ENCODE measurements around the gene BUB1.
A peak's percentile ranks its signal among the peaks of the same experiment; 100 is the strongest.
"Not testable (repeated sequence)": the region's sequence is repeated elsewhere in the genome, so short reads cannot be mapped to it uniquely, and the experiment has no call there.

Gene BUB1

GRCh38 chr2:110653861-110654260, 24.0 kb downstream of the BUB1 start:
- no peak for DNase-seq

GRCh38 chr2:110650346-110650745, 27.5 kb downstream of the BUB1 start:
- DNase-seq, result no peak

- no peak for DNase-seq
Observed at GRCh38 chr2:110647777-110648176, 30.1 kb downstream of the BUB1 start.

DNA sequence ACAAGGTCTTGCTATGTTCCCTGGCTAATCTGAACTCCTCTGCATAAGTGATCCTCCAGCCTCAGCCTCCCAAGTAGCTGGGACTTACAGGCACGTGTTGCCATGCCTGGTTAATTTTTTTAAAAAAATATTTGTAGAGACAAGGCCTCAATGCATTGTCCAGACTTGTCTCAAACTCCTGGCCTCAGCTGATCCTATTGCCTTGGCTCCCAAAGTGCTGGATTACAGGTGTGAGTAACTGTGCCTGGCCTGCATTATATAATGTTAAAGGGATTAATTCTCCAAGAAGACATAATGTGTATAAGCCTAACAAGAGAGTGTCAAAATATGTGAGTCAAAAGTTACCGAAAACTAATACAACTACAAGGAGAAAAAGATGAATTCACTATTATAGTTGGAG, 32.2 kb downstream of the BUB1 start:
- DNase-seq, result no peak

- no peak for DNase-seq
Observed at GRCh38 chr2:110644357-110644756, 33.5 kb downstream of the BUB1 start.

DNA sequence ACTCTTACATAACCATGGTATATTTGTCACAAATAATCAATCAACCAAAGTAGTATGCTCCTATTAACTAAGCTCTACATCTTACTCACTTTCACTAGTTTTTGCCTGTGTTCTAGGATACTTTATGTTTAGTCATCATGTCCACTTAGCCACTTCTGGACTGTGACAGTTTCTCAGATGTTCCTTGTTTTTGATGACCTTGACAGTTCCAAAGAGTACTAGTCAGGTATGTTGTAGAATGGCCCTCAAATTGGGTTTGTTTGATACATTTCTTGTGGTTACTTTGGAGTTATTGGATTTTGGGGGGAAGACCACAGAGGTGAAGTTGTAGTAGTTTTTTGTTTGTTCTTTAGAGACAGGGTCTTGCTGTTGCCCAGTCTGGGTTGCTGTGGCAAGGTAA, 35.5 kb downstream of the BUB1 start:
- no peak for DNase-seq

DNA sequence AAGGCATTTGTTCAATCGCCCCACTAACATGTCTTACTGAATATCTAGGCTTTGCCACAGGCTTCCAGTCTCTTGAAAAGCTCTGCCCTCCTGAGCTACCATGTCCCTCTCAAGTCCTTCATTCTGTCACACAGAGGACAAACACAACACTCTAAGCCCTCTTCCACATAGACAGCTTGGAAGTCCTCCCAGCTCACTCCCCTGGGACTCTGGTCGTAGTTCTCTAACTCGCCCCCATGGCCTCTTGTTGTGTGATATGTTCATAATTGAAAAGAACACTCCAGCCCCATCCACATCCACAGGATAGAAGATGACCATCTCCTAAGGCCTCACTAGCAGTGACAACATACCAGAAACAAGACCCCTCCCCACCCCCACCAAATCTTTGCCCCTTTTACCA, 37.9 kb downstream of the BUB1 start:
- no peak for DNase-seq

- no peak for DNase-seq
Observed at GRCh38 chr2:110638952-110639695, 38.7 kb downstream of the BUB1 start.

DNA sequence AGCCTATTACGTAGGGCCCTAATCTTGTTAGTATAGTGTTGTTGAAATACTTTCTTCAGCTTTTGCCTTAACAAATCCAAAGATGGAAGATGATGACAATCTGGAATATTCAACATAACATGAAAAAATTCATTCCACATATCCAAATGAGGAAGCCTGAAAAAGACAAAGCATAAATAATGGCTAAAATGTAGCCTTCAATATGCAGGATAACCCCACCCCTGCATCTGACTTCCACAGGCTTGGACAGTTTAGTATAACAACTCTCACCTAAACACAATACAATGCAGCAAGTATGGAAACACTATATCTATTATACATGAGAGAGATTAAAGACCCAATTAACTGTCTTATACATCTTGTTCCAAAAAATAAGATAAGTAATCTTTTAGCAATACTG, 39.9 kb downstream of the BUB1 start:
- no peak for DNase-seq

- no peak for DNase-seq
Observed at GRCh38 chr2:110637093-110637492, 40.8 kb downstream of the BUB1 start.

- DNase-seq, result not testable (repeated sequence)
Observed at GRCh38 chr2:110635949-110636628, 41.8 kb downstream of the BUB1 start.

DNA sequence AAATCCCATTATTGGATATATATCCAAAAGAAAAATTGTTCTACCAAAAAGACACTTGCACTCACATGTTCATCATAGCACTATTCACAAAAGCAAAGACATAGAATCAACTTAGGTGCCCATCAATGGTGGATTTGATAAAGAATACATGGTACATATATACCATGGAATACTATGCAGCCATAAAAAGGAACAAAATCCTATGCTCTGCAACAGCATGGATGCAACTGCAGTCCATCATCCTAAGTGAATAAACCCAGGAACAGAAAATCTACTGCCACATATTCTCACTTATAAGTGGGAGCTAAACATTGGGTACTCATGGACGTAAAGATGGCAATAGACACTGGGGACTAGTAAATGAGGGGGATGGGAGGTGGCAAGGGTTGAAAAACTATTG, 50.5 kb downstream of the BUB1 start:
- not testable (repeated sequence) for DNase-seq

DNA sequence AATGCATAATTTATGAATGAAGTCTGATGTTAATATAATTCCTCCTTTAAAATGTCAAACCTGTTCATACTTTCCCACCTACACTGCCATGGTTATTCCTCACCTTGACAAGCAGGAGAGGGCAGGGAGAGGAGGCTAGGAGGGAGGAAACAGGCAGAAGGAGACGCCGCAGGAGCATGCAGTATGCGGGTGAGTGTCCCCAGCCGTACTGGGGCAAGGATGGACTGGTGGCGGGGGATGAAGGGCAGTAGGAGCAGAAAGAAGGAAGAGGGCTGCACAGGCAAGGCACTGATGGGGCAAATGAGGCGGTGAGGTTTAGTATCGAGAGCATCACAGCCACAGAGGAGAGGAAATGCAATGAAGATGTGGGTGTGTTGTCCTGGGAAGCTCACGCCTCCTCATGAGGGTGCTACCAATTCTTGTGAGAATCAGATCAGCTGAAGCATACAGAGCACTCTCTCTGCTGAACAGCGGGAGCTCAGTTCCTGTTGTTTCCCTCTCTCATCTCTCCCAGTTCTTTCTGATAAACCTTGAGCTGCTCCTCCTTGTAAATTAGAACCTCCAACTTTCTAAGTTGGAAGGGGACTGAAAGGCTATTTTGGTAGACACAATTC, 58.4 kb downstream of the BUB1 start:
- not testable (repeated sequence) for DNase-seq

- not testable (repeated sequence) for DNase-seq
Observed at GRCh38 chr2:110613927-110614326, 63.9 kb downstream of the BUB1 start.

DNA sequence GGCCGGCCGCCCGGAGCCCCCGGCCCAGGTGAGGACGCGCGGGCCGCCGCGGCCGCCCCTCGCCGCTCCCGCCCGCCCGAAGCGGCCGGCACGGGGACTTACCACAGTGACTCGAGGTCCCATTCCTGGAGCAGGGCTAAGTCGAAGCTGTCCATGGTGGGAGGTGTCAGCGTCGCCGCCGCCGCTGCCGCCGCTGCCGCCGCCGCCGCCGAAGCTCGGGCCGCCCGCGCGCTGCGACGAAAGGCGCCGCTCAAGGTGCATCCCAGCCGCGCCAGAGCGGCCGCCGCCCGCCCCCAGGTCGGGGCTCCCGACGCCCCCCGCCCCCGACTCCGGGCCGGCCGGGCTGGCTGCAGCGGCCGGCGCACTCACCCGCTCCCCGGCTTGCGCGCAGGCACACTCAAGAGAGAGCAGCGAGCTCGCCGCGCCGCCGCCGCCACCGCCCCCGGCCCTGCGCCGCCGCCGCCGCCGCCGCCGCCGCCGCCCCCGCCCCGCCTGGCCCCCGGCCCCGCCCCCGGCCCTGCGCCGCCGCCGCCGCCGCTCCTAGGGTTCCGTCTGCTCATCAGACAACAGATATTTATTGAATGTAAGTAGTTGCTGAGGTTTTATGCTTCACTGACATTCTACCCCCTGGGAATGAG, 67.1 kb downstream of the BUB1 start:
- DNase-seq, result peak; percentile 41

DNA sequence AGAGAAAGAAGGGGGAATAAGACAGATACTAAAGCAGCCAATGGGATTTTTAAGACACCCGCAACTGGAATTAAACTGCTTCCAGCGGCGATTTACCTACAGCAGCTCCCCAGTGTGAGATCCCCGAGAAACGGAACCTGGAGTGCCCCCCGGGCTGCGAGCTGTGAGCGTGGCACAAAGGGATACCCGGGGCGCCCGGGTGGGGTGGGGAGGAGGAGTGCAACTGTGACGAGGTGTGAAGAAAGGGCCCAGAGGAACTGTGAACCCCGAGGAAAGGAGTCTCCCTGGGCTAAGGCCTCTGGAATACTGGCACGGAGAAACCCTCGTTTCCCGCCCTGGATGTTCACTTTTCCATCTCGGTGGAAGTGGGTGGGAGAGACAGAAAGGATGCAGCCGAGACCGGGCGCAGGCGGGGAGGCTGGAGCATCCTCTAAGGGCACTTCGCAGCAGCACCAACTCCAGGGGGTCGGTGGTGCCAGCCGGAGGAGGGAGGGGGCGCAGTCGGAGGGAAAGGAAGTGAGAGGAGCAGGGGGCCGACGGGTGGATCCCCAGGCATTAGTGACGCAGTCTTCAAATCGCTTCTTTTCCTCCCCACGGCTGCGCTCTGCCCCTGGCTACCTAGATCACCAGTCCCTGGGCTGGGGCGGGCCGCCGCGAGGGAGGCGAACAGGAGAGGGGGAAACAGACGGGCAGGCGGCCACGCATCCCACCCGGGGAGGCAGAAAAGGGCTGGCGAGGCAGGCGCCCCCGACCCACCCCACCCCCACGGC, 67.8 kb downstream of the BUB1 start:
- peak; percentile 25 for DNase-seq

GRCh38 chr2:110608788-110609502, 68.9 kb downstream of the BUB1 start:
- not testable (repeated sequence) for DNase-seq

DNA sequence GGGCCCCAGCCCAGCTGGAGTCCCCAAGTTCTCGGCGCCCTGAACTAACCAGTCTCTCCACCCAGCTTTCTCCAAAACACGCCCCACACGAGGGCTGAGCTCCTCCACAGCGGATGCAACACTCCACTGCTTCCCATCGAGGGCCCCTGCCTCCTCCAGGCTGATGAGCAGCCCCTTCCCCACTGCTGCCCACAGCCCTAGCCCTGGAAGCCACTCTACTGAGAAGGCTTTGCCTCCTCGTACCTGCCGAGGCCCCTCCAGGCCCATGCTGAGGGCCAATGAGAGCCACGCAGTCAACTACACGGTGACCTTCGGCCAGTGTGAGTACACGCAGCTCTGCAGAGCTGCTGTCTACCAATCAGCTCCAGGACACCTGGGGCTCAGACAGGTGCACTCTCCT, 72.8 kb downstream of the BUB1 start:
- not testable (repeated sequence) for DNase-seq

DNA sequence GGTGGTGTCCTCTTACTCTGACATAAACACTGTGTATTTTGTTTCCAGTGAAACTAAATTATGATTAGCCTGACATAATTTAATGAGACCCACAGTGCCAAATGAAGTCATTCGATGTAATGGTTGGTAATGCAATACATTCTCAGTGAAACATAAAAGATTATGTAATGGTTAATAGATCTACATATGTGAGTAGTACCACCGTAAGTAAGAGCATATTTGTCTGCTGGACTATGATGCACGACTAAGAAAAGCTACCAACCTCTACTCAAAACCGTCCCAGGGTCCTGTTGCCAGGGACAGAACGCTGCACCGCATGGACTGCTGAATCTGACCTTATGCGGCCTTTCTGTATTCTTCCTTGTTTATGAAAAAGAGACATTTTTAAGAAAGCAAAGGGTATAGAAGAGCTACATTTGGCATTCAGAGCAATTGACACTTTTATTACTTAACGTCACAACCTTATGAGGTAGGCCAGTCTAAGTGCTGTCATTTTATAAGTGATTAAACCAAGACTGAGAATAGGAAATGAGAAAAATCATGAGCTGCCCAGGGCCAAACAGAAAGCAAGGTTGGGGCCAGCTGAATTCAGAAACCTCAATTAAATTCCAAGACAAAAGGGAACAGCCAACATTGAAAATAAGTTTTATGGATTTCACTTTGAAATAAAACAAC, 73.8 kb downstream of the BUB1 start:
- not testable (repeated sequence) for DNase-seq

GRCh38 chr2:110602139-110602538, 75.7 kb downstream of the BUB1 start:
- DNase-seq, result not testable (repeated sequence)

- not testable (repeated sequence) for DNase-seq
Observed at GRCh38 chr2:110591973-110592372, 85.9 kb downstream of the BUB1 start.

All from activated T-cell treated with anti-CD3 and anti-CD28 coated beads, Interleukin-2, amount 50 U/mL, for 1 hour (primary cell).